Breast epithelium (tissue), 3 donors: ENCODE measurements around the gene FKBP2.

Source experiments
- CTCF ChIP-seq, 3 donors: fragments of 450-650 bp; IDR thresholded peaks; one replicate each; pipeline ENCODE4 v1.5.1; 2016 to 2017; ENCODE audit warnings: antibody characterized with exemption in 3 of 3, mild to moderate bottlenecking in 3 of 3, moderate library complexity in 3 of 3
- POLR2A ChIP-seq: fragments of 450-650 bp; IDR thresholded peaks from one replicate; pipeline ENCODE4 v1.6.1; 2016; ENCODE audit warnings: antibody characterized with exemption, mild to moderate bottlenecking, moderate library complexity
- POLR2AphosphoS5 ChIP-seq, 3 donors: sonication (generic); formaldehyde crosslinking; IDR thresholded peaks; one replicate each; pipeline ENCODE4 v1.6.1; 2017; ENCODE audit warnings: antibody characterized with exemption in 3 of 3

- TF ChIP-seq CTCF (IDR thresholded peaks at IDR 0.05): no peak
- TF ChIP-seq POLR2A: no peak
- TF ChIP-seq POLR2AphosphoS5 (IDR thresholded peaks at IDR 0.05): no peak
Observed at GRCh38 chr11:64290352-64291261, 49.7 kb downstream of the FKBP2 start.
